ENCODE results near the gene DZANK1.
"Not testable (repeated sequence)": the region's sequence is repeated elsewhere in the genome, so short reads cannot be mapped to it uniquely, and the experiment has no call there.

DZANK1 gene

GRCh38 chr20:18372296-18372695 lies 94.5 kb downstream of the DZANK1 start:
- DNase-seq, result no peak

GRCh38 chr20:18364768-18365167 lies 102.1 kb downstream of the DZANK1 start:
- no peak for DNase-seq

- no peak for DNase-seq
Measured at GRCh38 chr20:18363708-18364107, 103.1 kb downstream of the DZANK1 start.

- DNase-seq, result no peak
Measured at GRCh38 chr20:18362916-18363315, 103.9 kb downstream of the DZANK1 start.

GRCh38 chr20:18361678-18362077 lies 105.2 kb downstream of the DZANK1 start:
- no peak for DNase-seq

- DNase-seq, result no peak
Measured at GRCh38 chr20:18360635-18361034, 106.2 kb downstream of the DZANK1 start.

GRCh38 chr20:18359854-18360253 lies 107.0 kb downstream of the DZANK1 start:
- DNase-seq, result no peak

GRCh38 chr20:18349749-18350148 lies 117.1 kb downstream of the DZANK1 start:
- DNase-seq, result not testable (repeated sequence)

All from SIG-M5 (cell line).